H1 (cell line): Measurements from ENCODE around the gene AFAP1L2. TPM values are rescaled to one million over a fixed set of nuclear protein-coding genes. Genes with fewer than 3 reads are reported as not detected.

Source experiments
- FOSL1 ChIP-seq: IDR thresholded peaks from 2 replicates; pipeline ENCODE4 v1.6.1; 2011; ENCODE audit warnings: mild to moderate bottlenecking, low read depth, low read length, moderate library complexity; ENCODE audit not compliant: insufficient read depth
- SAP30 ChIP-seq: fragments of 300-600 bp; sonication (generic); IDR thresholded peaks from 2 replicates; pipeline ENCODE4 v1.7.1; 2012; ENCODE audit warnings: low read length, moderate library complexity, mild to moderate bottlenecking, inconsistent platforms; ENCODE audit not compliant: insufficient read depth, insufficient replicate concordance
- SP1 ChIP-seq: IDR thresholded peaks from 2 replicates; pipeline ENCODE4 v1.6.1; 2011; ENCODE audit warnings: low read depth, low read length
- polyA plus RNA-seq, 7 experiments: library from polyadenylated mRNA; depleted of rRNA in 3 of 7; stranded (reverse) in 5 of 7; unstranded in 2 of 7; fragments of >200 nt in 5 of 7; fragments of 200-250 nt in 2 of 7; gene quantifications; 1 replicate in 5 of 7; 2 replicates in 1 of 7; 4 replicates in 1 of 7; pipeline versions ENCODE4 v1.2.1 to v1.2.3, GENCODE V29; 2011 to 2013; ENCODE audit warnings: missing spikeins in 2 of 7, mixed read lengths in 2 of 7
- total RNA-seq: library from RNA; stranded (reverse); fragmentation: NEBNext Ultra II Directional; extraction: Animal tissue kit (Norgen Biotek cat#: 25700); gene quantifications from 2 replicates; pipeline ENCODE4 v1.2.1, GENCODE V29; 2021

The AFAP1L2 gene
- total and polyA plus RNA-seq, 2 of the 8 experiments (the other 6 are each of a cell fraction or from before 2014, with no cell fraction given), result 3.9 to 6.4 TPM

DNA sequence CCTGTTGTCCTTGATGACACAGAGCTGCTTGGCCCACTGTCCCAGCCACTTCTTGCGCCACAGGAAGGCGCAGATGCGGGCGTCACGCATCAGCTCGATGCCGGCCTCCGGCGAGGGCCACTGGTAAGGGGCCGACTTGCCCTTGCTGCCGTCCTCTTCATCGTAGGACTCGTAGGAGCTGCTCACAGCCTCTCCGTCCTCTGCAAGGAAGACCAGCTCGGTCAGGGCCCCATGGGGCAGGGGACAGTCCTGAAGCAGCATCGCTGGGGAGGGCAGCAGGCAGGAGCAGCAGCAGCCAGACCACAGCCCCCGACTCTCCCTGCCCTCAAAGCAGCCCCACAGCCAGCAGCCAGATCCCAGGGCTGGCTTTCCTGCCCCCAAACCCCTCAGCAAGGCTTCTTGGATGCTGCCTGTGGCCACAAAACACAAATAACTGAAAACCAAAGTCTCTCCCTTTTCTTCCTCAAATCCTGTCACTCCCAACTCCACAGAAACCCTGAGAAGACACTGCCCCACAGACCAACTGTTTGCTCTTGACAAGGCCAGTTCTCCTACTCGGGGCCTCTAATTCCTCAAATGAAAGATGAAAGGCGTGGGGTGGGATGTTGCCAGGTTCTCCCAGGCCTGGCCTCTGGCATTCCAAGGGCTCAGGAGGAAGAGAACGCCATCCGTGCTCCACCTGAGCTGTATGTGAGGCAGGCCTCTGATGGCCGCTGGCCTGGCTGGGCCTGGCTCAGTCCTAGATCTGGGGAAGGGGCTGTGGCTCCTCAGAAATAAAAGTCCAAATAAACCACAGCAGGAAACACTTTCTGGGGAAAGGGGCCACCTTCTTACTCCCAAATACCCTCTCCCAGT lies 88.5 kb downstream of the AFAP1L2 start (continued):
- TF ChIP-seq SP1 (no peak), FOSL1 (no peak), SAP30 (no peak)
